Measurements from ENCODE around the gene MATCAP1.

Gene MATCAP1

DNA sequence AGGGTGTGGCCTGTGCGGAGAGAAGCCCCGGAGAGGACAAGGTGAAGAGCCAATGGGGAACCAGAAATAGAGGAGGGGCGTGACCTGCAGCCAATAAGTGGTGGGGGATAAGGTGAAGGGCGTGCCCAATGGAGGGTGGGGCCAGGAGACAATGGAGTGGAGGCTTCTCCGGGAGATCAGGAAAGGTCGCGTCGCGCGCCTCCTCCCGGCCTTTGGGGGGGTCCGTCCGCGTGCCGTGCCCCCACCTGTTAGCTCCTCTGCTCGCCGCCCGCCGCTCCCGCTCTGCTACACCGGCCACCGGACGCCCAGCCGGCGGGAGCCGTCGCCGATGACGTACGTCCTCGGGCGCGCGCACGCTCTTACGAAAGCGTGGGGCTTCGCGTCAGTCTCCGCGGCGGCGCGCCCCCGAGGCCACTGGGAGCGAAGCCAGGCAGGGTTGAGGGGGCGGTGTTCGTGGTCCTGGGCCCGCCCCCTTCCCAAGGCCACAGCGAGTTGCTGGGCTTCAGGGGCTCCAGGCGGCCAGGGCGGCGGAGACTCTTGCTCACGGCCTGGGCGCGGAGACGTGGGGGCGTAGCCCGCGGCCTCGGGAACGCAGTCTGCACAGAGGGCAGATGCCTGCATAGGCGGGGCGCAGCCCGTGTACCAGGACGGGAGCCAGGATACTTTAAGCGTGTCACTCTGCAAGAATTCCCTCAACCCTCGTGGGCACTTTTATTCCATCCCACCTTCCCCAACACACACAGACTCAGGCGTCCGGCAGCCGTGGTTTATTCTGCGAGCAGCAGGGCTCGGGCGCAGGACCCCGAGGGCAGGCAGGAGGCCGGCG is at the start of gene MATCAP1:
MATCAP1 (minus strand) TSS at position 337 of the 826 bp plus-strand sequence. CDS start 3,353 bp downstream, outside the sequence.
- peak; percentile 99 for DNase-seq (ENCODE audit: low spot score)

DNA sequence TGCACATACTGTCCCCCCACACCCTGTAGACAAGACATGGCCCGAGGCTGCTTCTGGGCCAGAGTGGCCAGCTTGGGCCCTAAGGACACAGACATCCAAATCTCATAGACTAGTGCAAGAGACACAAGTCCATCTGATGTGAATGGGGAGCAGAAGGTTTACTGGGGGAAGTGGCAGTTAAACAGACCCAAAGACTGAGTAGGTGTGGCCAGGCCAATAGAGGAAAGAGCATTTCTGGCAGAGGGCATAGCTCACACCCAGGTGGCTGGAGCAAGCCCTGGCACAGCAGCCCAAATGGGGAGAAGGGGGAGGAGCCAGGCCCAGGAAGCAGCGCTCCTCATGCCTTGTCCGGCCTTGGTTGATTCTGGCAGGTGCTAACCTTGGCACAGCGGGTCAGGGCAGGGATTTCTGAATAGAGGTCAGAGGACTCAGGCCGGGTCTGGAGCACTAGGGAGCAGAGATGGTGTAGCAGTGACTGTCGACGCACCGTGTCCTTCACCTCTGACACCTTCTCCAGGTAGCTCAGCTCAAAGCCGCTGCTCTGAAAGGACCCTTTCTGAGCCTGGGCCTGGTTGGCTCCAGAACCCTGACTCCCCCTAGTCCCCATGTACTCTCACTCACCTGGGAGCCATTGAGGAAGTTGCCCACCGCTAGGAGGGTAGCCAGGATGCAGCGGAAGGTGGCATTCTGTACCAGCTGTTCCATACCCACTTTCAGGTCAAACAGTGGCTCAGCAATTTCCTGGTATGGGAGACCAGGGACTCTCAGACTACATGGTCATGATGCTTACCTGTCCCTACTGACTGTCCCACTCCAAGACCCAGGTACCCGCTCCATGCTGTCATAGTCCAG is 47.3 kb upstream of the MATCAP1 start:
- no peak for DNase-seq (ENCODE audit: low spot score)

GRCh38 chr16:67229906-67230808 is 46.4 kb upstream of the MATCAP1 start:
- DNase-seq (ENCODE audit: low spot score), result no peak

DNA sequence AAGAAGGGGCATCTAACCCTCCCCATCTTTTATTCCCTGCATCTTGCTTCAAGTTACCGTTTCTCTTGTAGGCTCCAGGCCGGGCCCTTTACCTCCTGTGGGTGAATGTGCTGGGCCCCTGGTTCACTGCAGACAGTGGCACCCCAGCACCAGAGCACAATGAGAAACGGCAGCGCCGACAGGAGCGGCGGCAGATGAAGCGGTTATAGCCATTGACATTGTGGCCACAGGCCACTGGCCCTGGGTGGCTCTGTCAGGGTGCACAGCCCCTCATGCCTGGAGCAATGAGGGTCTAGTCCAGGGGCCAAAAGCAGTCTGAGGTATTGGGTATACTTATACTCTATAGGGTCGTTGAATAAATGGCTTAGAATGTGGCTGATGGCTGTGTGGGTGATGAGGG is 45.1 kb upstream of the MATCAP1 start:
- DNase-seq (ENCODE audit: low spot score), result no peak

- no peak for DNase-seq (ENCODE audit: low spot score)
Measured at GRCh38 chr16:67228034-67228785, 44.4 kb upstream of the MATCAP1 start.

- DNase-seq (ENCODE audit: low spot score), result no peak
Measured at GRCh38 chr16:67227567-67227921, 43.8 kb upstream of the MATCAP1 start.

- peak; percentile 94 for DNase-seq (ENCODE audit: low spot score)
Measured at GRCh38 chr16:67226804-67227566, 43.2 kb upstream of the MATCAP1 start, which contains the start of gene TMEM208. TSS of gene TMEM208 (plus strand) at chr16:67227130. CDS start at chr16:67227219, 89 bp downstream.

DNA sequence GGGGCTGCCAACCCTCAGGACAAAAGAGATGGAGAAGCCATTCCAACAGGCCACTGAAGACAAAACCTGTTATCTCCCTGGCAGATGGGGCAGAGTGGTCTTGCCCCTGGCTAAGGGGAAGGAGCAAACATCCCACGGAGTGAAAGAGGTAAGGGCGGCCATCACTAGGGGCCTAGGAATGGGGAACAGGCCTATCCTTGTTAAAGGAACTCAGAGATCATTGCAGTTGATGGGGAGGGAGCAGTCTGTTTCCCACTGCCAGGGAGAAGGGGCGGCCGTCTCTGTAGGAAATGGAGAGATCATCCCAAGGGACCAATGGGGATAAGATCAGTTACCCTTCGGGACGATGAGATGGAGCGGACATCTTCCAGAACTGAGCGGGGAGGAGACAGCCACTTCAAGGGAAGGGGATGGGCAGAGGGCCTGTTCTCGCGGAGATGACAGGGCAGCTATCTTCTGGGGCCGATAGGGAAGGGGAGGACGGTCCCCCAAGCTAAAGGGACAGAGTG is 42.6 kb upstream of the MATCAP1 start:
- DNase-seq (ENCODE audit: low spot score), result no peak

DNA sequence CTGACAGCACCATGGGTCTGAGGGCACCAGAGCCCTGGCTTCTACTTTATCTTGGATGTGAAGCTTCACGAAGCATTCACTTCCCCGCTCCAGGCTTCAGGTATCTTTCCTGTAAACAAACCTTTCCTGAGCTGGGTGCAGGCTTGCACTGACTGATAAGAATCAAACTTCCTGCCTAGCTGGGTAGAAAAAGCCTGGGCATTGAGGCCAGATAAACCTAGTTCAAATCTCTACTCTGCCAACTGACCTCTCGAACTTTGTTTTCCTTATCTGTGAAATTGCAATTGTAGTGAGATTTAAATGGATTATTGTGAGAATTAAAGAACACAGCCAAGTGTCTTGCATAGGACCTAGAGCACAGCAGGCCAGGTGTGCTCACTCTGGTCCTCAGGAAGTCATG is 40.2 kb upstream of the MATCAP1 start:
- DNase-seq (ENCODE audit: low spot score), result no peak

GRCh38 chr16:67216612-67217490 is 33.1 kb upstream of the MATCAP1 start:
- DNase-seq (ENCODE audit: low spot score), result no peak

- no peak for DNase-seq (ENCODE audit: low spot score)
Measured at GRCh38 chr16:67215706-67216105, 31.9 kb upstream of the MATCAP1 start.

GRCh38 chr16:67213197-67214019 is 29.6 kb upstream of the MATCAP1 start:
- DNase-seq (ENCODE audit: low spot score), result no peak

- no peak for DNase-seq (ENCODE audit: low spot score)
Measured at GRCh38 chr16:67212766-67213165, 29.0 kb upstream of the MATCAP1 start.

DNA sequence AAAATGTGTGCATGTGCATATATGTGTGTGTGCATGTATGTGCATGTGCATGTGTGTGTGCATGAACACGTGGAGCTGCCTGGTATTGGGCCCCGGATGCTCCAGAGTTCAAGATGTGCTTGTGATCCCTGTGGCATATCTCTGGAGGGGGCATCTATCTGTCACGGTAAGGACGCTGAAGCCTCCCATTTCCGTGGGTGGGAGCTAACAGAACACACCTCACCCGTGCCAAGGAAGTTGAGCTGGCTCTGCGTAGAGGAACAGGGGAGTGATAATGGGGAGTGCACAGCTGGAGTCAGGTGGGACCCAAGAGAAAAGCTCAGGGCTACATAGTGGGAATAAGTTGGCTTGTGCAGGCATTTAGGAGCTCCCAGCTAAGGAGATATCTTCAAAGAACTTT is 27.9 kb upstream of the MATCAP1 start:
- DNase-seq (ENCODE audit: low spot score), result no peak

DNA sequence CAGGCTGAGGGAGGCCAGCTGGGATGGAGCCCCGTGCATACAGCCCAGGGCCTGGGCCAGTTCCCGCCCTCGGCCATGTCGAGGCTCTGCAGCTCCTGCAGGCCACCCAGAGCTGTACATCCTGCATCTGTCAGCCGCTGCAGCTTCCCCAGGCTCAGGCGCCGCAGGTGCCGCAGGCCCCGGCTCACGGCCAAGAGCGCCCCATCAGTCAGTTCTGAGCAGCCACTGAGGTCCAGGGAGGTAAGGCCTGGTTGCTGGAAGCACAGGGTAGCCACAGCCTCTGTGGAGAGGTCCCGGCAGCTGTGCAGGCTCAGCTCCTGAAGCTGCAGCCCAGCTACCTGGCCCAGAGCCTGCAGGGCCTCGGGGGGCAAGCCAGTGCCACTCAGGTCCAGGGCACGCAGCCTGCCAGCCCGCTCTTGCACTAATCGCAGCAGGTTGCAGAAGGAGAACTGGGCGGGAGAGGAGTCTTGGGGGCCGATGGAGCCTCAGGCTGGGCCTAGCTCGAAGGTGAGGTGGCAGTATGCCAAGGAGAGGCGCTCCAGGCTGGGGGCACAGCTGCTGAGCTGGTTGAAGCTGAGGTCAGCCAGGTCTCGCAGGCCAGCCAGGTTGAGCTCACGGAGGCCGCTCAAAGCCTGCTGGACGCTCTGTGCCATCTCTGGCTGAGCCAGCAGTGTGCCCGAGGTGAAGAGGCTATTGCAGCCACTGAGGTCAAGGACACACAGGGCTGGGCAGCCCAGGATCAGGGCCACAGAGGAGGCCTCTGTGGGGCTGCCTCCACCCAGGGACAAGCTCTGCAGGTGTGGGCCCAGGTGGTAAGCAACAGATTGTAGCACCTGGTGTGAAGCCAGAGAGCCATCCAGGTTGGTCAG is 26.5 kb upstream of the MATCAP1 start:
- DNase-seq (ENCODE audit: low spot score), result no peak

GRCh38 chr16:67209565-67209964 is 25.8 kb upstream of the MATCAP1 start:
- no peak for DNase-seq (ENCODE audit: low spot score)

- DNase-seq (ENCODE audit: low spot score), result no peak
Measured at GRCh38 chr16:67208154-67208896, 24.6 kb upstream of the MATCAP1 start.
